Lung microvascular endothelial cell (primary cell): ENCODE results near the gene UBE2E2. TPM values are rescaled to one million over a fixed set of nuclear protein-coding genes. Genes with fewer than 3 reads are reported as not detected.
"Not testable (repeated sequence)": the region's sequence is repeated elsewhere in the genome, so short reads cannot be mapped to it uniquely, and the experiment has no call there.

Source experiments
- DNase-seq, 2 donors: peaks; one replicate each; pipeline versions ENCODE4 v3.0.0 to v3.0.0-alpha.2; 2010; ENCODE audit warnings: low read depth in 2 of 2
- total RNA-seq: library from RNA; depleted of rRNA; stranded (reverse); fragments of >200 nt; gene quantifications from 2 replicates; pipeline ENCODE4 v1.2.1, GENCODE V29; 2014

Gene UBE2E2
- total RNA-seq, 1 donor from 2014 or later, result 20.4 TPM

DNA sequence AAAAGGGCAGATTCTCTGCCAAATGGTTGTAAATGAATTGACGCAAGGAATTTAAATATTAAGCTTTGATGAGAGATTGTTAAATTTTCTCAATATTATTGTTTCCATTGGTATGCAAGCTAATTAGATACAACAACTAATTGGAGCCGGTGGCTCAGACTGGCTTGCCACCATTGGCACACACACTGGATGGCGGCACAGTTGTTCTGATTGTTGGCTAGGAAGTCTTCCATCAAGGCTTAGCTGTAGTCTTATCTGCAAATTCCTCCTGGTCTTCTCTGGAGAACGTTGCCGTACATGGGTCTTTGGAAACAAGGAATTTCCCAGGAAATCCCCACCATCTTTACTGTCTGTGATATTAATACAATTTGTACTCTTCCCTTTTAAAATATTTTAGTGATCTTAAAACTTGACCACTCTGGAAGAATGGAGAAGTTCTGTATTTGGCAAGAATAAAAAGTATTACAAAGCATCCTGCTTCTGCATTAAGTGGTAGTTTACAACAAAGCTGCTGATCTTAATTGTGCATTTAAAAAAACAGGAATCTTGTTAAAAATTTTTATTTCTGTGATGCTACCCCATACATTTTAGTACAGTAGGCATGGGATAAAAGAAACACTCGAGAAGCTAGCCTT, 126.5 kb downstream of the UBE2E2 start:
- DNase-seq, result no peak

GRCh38 chr3:23330568-23330967, 127.4 kb downstream of the UBE2E2 start:
- no peak for DNase-seq

- DNase-seq, result no peak
Observed at GRCh38 chr3:23331141-23331935, 128.2 kb downstream of the UBE2E2 start.

DNA sequence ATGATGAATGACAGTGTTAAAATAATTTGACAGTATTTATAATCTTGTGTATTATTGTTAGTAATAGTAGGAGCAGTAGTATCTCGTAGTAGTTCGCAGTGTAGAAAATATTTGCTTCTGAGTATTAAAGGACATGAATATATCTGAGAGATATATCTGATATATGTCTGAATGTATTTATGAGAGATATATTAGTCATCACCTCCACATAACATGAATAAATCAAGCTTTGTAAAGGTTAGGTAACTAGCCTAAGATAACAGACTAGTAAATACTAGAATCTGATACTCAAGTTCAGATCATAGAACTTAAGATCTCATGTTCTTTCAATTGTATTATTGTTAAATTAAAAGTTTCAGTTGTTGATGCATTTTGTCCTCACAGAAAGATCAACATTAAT, 130.5 kb downstream of the UBE2E2 start:
- no peak for DNase-seq

- not testable (repeated sequence) for DNase-seq
Observed at GRCh38 chr3:23336853-23337252, 133.7 kb downstream of the UBE2E2 start.

DNA sequence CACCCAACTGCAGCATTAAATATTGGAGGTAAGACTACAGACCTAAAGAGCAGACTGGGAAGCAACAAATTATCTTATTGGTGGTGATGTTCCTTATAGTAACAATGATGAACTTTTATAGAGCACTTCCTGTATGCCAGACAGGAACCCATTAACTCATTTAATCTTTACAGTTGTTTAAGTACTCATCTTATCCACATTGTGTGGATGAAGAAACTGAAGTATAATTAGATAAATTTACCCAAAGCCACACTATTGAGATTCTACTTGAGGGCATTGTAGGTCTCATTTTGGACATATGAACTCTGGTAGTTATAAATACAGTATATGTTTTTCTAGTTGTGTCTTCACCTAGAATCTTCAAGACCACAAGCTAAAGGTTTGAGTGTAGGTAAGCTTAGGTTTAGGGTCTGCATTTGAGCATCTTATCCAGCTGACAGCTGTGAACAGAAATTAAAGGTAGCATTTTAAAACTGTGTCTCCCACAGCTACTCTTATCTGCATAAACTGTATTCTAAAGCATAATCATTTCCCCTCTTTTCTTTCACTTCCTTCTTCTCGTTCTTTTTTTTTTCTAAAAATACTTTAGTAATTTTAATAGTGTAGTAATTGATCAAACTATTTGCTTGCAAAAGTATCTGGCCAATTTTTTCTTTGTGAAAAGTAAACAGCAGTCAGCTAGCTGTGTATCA, 138.2 kb downstream of the UBE2E2 start:
- no peak for DNase-seq

GRCh38 chr3:23342343-23342742, 139.2 kb downstream of the UBE2E2 start:
- DNase-seq, result peak in 1 of 2 donors; percentile 23

- no peak for DNase-seq
Observed at GRCh38 chr3:23343509-23343908, 140.4 kb downstream of the UBE2E2 start.

- DNase-seq, result no peak
Observed at GRCh38 chr3:23344886-23345285, 141.8 kb downstream of the UBE2E2 start.

DNA sequence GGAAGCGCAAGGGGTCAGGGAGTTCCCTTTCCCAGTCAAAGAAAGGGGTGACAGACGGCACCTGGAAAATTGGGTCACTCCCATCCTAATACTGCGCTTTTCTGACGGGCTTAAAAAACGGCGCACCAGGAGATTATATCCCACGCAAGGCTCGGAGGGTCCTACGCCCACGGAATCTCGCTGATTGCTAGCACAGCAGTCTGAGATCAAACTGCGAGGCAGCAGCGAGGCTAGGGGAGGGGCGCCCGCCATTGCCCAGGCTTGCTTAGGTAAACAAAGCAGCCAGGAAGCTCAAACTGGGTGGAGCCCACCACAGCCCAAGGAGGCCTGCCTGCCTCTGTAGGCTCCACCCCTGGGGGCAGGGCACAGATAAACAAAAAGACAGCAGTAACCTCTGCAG, 146.3 kb downstream of the UBE2E2 start:
- not testable (repeated sequence) for DNase-seq

DNA sequence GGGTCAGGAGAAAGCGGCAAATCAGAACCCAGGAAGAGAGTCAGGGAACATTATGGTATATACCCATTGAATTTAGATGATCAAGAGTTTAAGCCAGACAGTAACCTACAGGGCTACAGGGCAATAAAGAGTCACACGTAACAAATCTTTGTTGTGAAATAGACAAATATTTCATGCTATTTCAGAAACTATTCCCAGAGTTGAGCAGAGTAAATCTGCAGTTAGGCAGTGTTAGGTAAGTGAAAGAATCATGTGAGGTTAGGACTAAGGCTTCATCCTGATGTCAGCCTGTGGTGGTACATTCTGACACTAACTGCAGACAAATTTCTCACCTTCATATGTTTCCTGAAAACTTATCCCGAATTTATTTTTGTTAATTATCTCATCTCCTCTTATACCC, 153.0 kb downstream of the UBE2E2 start:
- DNase-seq, result no peak

DNA sequence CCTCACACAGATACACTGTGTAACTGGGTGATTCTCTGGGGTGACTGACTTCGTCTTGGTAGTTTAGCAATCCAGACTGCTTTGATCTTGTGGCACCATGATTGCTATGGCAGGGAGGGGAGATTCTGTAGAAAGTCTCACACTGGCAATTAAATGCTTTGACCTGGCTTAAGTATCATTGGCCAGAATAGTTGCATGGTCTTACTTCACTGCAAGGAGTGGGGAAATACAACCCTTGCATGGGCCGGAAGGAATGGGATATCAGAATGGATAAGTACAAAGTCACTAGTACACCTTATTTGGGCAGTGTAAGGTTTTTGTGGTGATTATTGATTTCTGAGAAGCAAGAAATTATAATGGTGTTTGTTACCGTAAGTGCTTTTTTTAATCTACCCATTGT, 153.8 kb downstream of the UBE2E2 start:
- DNase-seq, result no peak

DNA sequence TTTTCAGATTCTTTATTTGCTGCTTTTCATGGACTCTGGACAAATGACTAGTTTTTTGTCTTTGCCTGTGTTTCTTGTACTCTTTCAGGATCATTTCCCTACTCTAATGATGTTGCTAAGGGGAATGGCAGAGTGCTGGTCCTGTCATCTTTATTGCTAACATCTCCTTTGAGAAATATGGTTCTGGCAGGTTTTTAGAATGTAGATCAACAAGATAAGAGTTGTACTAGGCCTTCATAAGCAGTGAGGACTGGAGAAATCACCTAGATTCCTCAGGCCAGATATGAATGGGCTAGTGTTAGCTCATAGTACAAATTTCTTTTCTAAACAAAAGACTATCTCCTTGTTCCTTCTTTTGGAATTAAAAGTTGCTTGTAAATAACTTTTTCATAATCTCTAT, 156.0 kb downstream of the UBE2E2 start:
- DNase-seq, result no peak

GRCh38 chr3:23365066-23365465, 161.9 kb downstream of the UBE2E2 start:
- DNase-seq, result peak; percentile 3 to 26

DNA sequence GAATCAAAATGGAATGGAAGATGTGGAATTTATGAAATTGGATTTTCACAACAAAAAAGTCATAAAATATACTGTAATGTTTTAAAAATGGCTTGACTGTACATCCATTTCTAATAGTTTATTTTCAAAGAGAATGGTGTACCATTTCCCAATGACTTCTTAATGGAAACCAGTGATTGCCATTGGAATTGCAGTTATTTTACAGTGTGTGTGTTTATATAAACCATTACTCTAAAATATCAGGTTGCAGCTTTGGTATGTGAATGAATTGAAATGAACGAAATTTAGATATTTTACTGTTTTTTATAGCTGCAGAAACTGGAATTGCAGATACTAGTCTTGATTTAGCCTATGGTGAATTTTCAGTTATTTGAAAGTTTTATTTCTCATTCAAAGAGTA, 165.6 kb downstream of the UBE2E2 start:
- no peak for DNase-seq

DNA sequence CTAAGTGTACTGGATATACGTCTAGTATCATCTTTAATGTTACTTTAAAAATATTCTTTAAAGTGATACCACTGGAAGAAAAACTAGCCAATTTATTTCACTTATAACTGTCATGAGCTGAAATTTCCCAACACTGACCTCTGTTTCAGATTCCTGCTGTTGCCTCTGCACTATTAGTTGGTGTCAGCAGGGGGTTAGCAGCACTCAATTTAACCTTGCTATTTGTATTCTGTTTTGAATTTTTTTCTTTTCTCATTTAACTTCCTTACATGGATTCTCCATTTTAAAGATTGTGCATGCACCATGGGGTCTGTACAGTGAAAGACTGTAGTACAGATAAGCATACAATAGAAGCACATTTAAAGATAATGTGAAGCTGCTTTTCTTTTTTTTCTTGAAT, 169.2 kb downstream of the UBE2E2 start:
- peak in 1 of 2 donors; percentile 2 for DNase-seq

- no peak for DNase-seq
Observed at GRCh38 chr3:23376516-23377248, 173.6 kb downstream of the UBE2E2 start.

- DNase-seq, result no peak
Observed at GRCh38 chr3:23377928-23378672, 175.0 kb downstream of the UBE2E2 start.

- DNase-seq, result no peak
Observed at GRCh38 chr3:23383875-23384274, 180.7 kb downstream of the UBE2E2 start.

- no peak for DNase-seq
Observed at GRCh38 chr3:23385327-23385726, 182.2 kb downstream of the UBE2E2 start.

- no peak for DNase-seq
Observed at GRCh38 chr3:23387286-23387918, 184.3 kb downstream of the UBE2E2 start.
